K562 (cell line): ENCODE results near the gene RNF31. TPM values are rescaled to one million over a fixed set of nuclear protein-coding genes. Genes with fewer than 3 reads are reported as not detected.

ENCODE experiments used
- ATAC-seq: fragments of 200-7000 bp; cut with Tn5 transposase; 3 replicates; pipeline ENCODE4 v1.9.1; 2020; ENCODE audit warnings: moderate library complexity
- BruUV-seq: library from RNA; stranded (reverse); fragments of 400-500 nt; replicated peaks from 2 replicates; lab custom pipeline; 2021; lab: Mats Ljungman, UMichigan
- CTCF ChIA-PET: fragments of 300-600 bp; formaldehyde crosslinking; extraction: SDS; loops from one replicate; lab custom pipeline; 2021; ENCODE audit warnings: low intra/inter-chr PET ratio; lab: Yijun Ruan, JAX
- POLR2A ChIA-PET: fragments of 300-600, 350-650 bp; sonication (Branson Sonifier 250); formaldehyde crosslinking; extraction: SDS; loops from one replicate; lab custom pipeline; 2021; ENCODE audit warnings: antibody characterized with exemption, inconsistent platforms; lab: Yijun Ruan, JAX
- DNase-seq, 4 experiments: peaks; one replicate each; pipeline versions ENCODE4 v3.0.0 to v3.0.0-alpha.2; 2011 to 2018; ENCODE audit warnings: low spot score in 3 of 4, mixed read lengths in 3 of 4; ENCODE audit errors: extremely low read depth in 1 of 4
- FAIRE-seq: peaks from 2 replicates; lab custom pipeline; 2011; peaks lifted over from hg19 to GRCh38; lab: Jason Lieb, UNC
- H2AFZ ChIP-seq: 2 replicates; pipeline ENCODE4 v1.6.0; 2011; ENCODE audit warnings: low read depth, low read length, control low read depth, inconsistent platforms
- H3K27ac ChIP-seq: fragments of 200-600 bp; 3 replicates; pipeline ENCODE4 v1.8.0; 2011; ENCODE audit warnings: low read depth, mild to moderate bottlenecking, control low read depth, inconsistent platforms, low read length, moderate library complexity, mixed read lengths; ENCODE audit errors: extremely low read depth
- H3K27me3 ChIP-seq, 2 experiments: fragments of 300-600 bp in 1 of 2; 2 replicates in 1 of 2; 3 replicates in 1 of 2; pipeline versions ENCODE4 v1.6.0 to v1.8.0; 2011; ENCODE audit warnings: inconsistent platforms in 2 of 2, low read length in 2 of 2, mild to moderate bottlenecking in 1 of 2, mixed read lengths in 1 of 2, moderate library complexity in 1 of 2; ENCODE audit not compliant: control insufficient read depth in 2 of 2, insufficient read depth in 2 of 2
- H3K36me3 ChIP-seq: fragments of 300-600 bp; 3 replicates; pipeline ENCODE4 v1.8.0; 2011; ENCODE audit warnings: mild to moderate bottlenecking, low read length, inconsistent platforms; ENCODE audit not compliant: control insufficient read depth, insufficient read depth
- H3K4me1 ChIP-seq, 2 experiments: fragments of 200-600 bp in 1 of 2; replicated peaks in 1 of 2; 2 replicates in 1 of 2; 3 replicates in 1 of 2; pipeline versions ENCODE4 v1.5.1 to v1.8.0; 2011; ENCODE audit warnings: inconsistent platforms in 2 of 2, low read length in 2 of 2, mild to moderate bottlenecking in 1 of 2, mixed read lengths in 1 of 2, moderate library complexity in 1 of 2; ENCODE audit not compliant: control insufficient read depth in 2 of 2, insufficient read depth in 2 of 2
- H3K4me2 ChIP-seq: 2 replicates; pipeline ENCODE4 v1.6.1; 2011; ENCODE audit warnings: low read length, control low read depth, inconsistent platforms, mixed read lengths; ENCODE audit not compliant: insufficient read depth
- H3K4me3 ChIP-seq: fragments of 200-600 bp; sonication (generic), shearing (Covaris generic); 2 replicates; pipeline ENCODE4 v1.5.1; 2016; ENCODE audit warnings: control low read depth, inconsistent platforms
- H3K79me2 ChIP-seq: fragments of 200-600 bp; 3 replicates; pipeline ENCODE4 v1.8.0; 2011; ENCODE audit warnings: low read length, inconsistent platforms; ENCODE audit not compliant: control insufficient read depth, insufficient read depth
- H3K9ac ChIP-seq, 2 experiments: 2 replicates each; pipeline versions ENCODE4 v1.6.0 to v1.6.1; 2011; ENCODE audit warnings: low read depth in 2 of 2, low read length in 2 of 2, control low read depth in 1 of 2, inconsistent platforms in 1 of 2, mild to moderate bottlenecking in 1 of 2, mixed read lengths in 1 of 2; ENCODE audit not compliant: insufficient read depth in 1 of 2
- H3K9me1 ChIP-seq: one replicate; pipeline ENCODE4 v1.6.0; 2011; ENCODE audit warnings: inconsistent platforms, mild to moderate bottlenecking, low read length, moderate library complexity; ENCODE audit not compliant: control insufficient read depth, insufficient read depth
- H3K9me3 ChIP-seq: replicated peaks from 2 replicates; pipeline ENCODE4 v1.5.1; 2011; ENCODE audit warnings: low read depth, low read length, inconsistent platforms; ENCODE audit not compliant: control insufficient read depth, insufficient read depth
- H4K20me1 ChIP-seq: replicated peaks from 2 replicates; pipeline ENCODE4 v1.6.1; 2011; ENCODE audit warnings: low read length, inconsistent platforms, mixed read lengths; ENCODE audit not compliant: control insufficient read depth, insufficient read depth
- CBFA2T2 ChIP-seq: fragments of 450-650 bp; conservative IDR thresholded peaks from 2 replicates; pipeline ENCODE4 v1.6.1; 2017; ENCODE audit warnings: mild to moderate bottlenecking
- CCNT2 ChIP-seq: IDR thresholded peaks from 2 replicates; pipeline ENCODE4 v1.6.1; 2011; ENCODE audit warnings: borderline replicate concordance, low read depth, mild to moderate bottlenecking, moderate library complexity, mixed read lengths, low read length; ENCODE audit not compliant: insufficient read length; ENCODE audit errors: extremely low read depth
- E2F6 ChIP-seq, 2 experiments: IDR thresholded peaks; 2 replicates each; pipeline ENCODE4 v1.6.1; 2011; ENCODE audit warnings: borderline replicate concordance in 1 of 2, control low read depth in 1 of 2, low read depth in 1 of 2, low read length in 1 of 2, mild to moderate bottlenecking in 1 of 2, mixed read lengths in 1 of 2, moderate library complexity in 1 of 2; ENCODE audit not compliant: insufficient read depth in 1 of 2, insufficient read length in 1 of 2, poor library complexity in 1 of 2, severe bottlenecking in 1 of 2; ENCODE audit errors: extremely low read depth in 1 of 2
- HMGN3 ChIP-seq: IDR thresholded peaks from 2 replicates; pipeline ENCODE4 v1.6.1; 2011; ENCODE audit warnings: borderline replicate concordance, low read depth, mild to moderate bottlenecking, mixed read lengths, low read length; ENCODE audit not compliant: insufficient read length; ENCODE audit errors: extremely low read depth
- HMGXB4 ChIP-seq: sonication (generic); formaldehyde crosslinking; IDR thresholded peaks from 2 replicates; pipeline ENCODE4 v1.8.1; 2023; ENCODE audit warnings: mild to moderate bottlenecking, missing genetic modification reagents
- MAZ ChIP-seq, 2 experiments: fragments of 450-650 bp in 1 of 2; sonication (generic) in 1 of 2; formaldehyde crosslinking; IDR thresholded peaks in 1 of 2; conservative IDR thresholded peaks in 1 of 2; 2 replicates each; pipeline versions ENCODE4 v1.4.0 to v1.5.0; 2020; ENCODE audit warnings: mild to moderate bottlenecking in 1 of 2, missing genetic modification reagents in 1 of 2
- RUNX1 ChIP-seq: sonication (generic); IDR thresholded peaks from 2 replicates; pipeline ENCODE4 v1.6.1; 2016; ENCODE audit warnings: antibody characterized with exemption, low read depth
- SAP30 ChIP-seq: fragments of 200-600 bp; sonication (generic); IDR thresholded peaks from 2 replicates; pipeline ENCODE4 v1.6.1; 2012; ENCODE audit warnings: borderline replicate concordance, low read depth, mild to moderate bottlenecking, moderate library complexity, low read length, control low read depth, inconsistent platforms; ENCODE audit not compliant: insufficient read depth, poor library complexity, severe bottlenecking
- ZBTB12 ChIP-seq: fragments of 250-450 bp; sonication (Bioruptor Pico); IDR thresholded peaks from 2 replicates; pipeline ENCODE4 v1.4.0; 2020
- ZNF395 ChIP-seq: fragments of 200-800 bp; sonication (Bioruptor generic); IDR thresholded peaks from 2 replicates; pipeline ENCODE4 v1.6.1; 2017; ENCODE audit warnings: missing genetic modification characterization, missing compliant biosample characterization
- WGBS: fragments of 100-300 bp; shearing (Covaris generic); methylation state at CpG from one replicate; pipeline ENCODE4 v1.1.6; 2016; ENCODE audit warnings: low coverage, mixed read lengths; ENCODE audit not compliant: insufficient coverage; ENCODE audit errors: missing lambda C conversion rate; 5-methylcytosine and 5-hydroxymethylcytosine counted together
- in situ Hi-C: fragments of 300-500 bp; cut with MboI; formaldehyde crosslinking; loops from 4 replicates; pipeline ENCODE4 v1.15.0; 2018; ENCODE audit warnings: inconsistent platforms, mixed read lengths
- intact Hi-C: fragments of 100-400 bp; cut with micrococcal nuclease; formaldehyde crosslinking; loops from 2 replicates; pipeline ENCODE4 v1.14.2; 2022
- polyA plus RNA-seq, 8 experiments: library from polyadenylated mRNA; depleted of rRNA in 4 of 8; stranded (reverse) in 5 of 8; unstranded in 3 of 8; fragments of >200 nt; fragmentation: Nextera tagmentation in 2 of 8; fragmentation: Illumina TruSeq in 1 of 8; extraction: Ambion mirVana in 2 of 8; extraction: Trizol in 1 of 8; gene quantifications; 2 replicates each; pipeline versions ENCODE4 v1.2.1 to v1.2.3, GENCODE V29; 2011 to 2014; ENCODE audit warnings: inconsistent platforms in 1 of 8, missing spikeins in 1 of 8
- total RNA-seq, 7 experiments: library from RNA; depleted of rRNA in 6 of 7; stranded (reverse); fragments of >200 nt in 6 of 7; fragmentation: Illumina TruSeq in 2 of 7; extraction: Trizol in 2 of 7; gene quantifications; 2 replicates each; pipeline versions ENCODE4 v1.2.1 to v1.2.3, GENCODE V29; 2011 to 2021; ENCODE audit warnings: low replicate concordance in 1 of 7

The RNF31 gene
- total and polyA plus RNA-seq, 9 of the 15 experiments (the other 6 are each of a cell fraction or from before 2014, with no cell fraction given) = 3.1 to 47.6 (median 19.1) TPM

- Histone ChIP-seq H3K9me1 (no peaks in the 10 kb centered on the region), H2AFZ (peak within 1 kb of the TSS; percentile 98), H3K4me3 (peak within 1 kb of the TSS; percentile 51), H3K9me3 (no peaks in the 10 kb centered on the region), H3K27me3 (no peaks in the 10 kb centered on the region), H3K36me3 (peaks cover 36% of the 10 kb centered on the region; the same call in 2 of the 3 replicates), H3K27ac (peak within 1 kb of the TSS; percentile 95), H3K79me2 (peaks cover 18% of the 10 kb centered on the region), H3K9ac (peak within 1 kb of the TSS; percentile 89 to 97), H4K20me1 (no peaks in the 10 kb centered on the region), H3K4me1 (peaks cover 10% of the 10 kb centered on the region in 2 experiments; a peak in 4 of 5 replicates), H3K4me2 (peak within 1 kb of the TSS; percentile 94)
- ChIA-PET CTCF (interaction anchor here (0.6 kb wide), 1 partner anchor 313 kb away, joined by 3 read pairs; no protein-coding TSS in a partner anchor), POLR2A (interaction anchor here (0.6 to 5.0 kb wide), 24 partner anchors 7 to 1891 kb away, joined by 3 to 38 read pairs (median 4); partner anchors contain the start of genes CHMP4A, DHRS1, EMC9 and NOP9)
- FAIRE-seq = peak; percentile 100
- BruUV-seq = no TSS peak
- under 1% methylated on average over 52 of the region's 65 CpGs for WGBS
- peak; percentile 88 to 97 (median 93) for DNase-seq
- in situ Hi-C loops (no loop called here), intact Hi-C loops (loop anchor here (2.0 kb wide), 2 partner anchors 20 to 32 kb away; partner anchors contain the start of genes PCK2, PSME2 and RNF31)
- ATAC-seq = peak; percentile 91
- TF ChIP-seq RUNX1 (no peak), ZNF395 (peak; percentile 62; the same call in 1 of the 2 replicates), SAP30 (peak; percentile 92), E2F6 (IDR thresholded peaks at IDR 0.05; ENCODE audit: borderline replicate concordance in 1 of 2, extremely low read depth in 1 of 2, insufficient read depth in 1 of 2, insufficient read length in 1 of 2, low read depth in 1 of 2, low read length in 1 of 2, poor library complexity in 1 of 2, severe bottlenecking in 1 of 2) (peak in 1 of 2 experiments; percentile 75), CCNT2 (peak; percentile 52), MAZ (CRISPR knock-in tag; conservative IDR thresholded peaks at IDR 0.05 in 1 of 2, IDR thresholded peaks at IDR 0.05 in 1 of 2) (peak; percentile 60 to 71), HMGN3 (peak; percentile 45), ZBTB12 (peak; percentile 83), HMGXB4 (CRISPR knock-in tag) (no peak), CBFA2T2 (peak; percentile 50; the same call in 1 of the 2 replicates)
Measured at GRCh38 chr14:24114532-24115421, 32.5 kb upstream of the RNF31 start, which contains the start of the genes DCAF11 and NRL. Gene DCAF11, plus strand, starts transcription at chr14:24114777. Its CDS starts 818 bp downstream, at chr14:24115595. Gene NRL, minus strand, starts transcription at chr14:24114949. Its CDS starts 32,101 bp downstream, at chr14:24082848.
